K562 (cell line): ENCODE measurements around the gene PIK3R1. TPM values are rescaled to one million over a fixed set of nuclear protein-coding genes. Genes with fewer than 3 reads are reported as not detected.

Source experiments
- ATF7 ChIP-seq: fragments of 450-650 bp; IDR thresholded peaks from 2 replicates; pipeline ENCODE4 v1.7.1; 2014; ENCODE audit warnings: mild to moderate bottlenecking, moderate library complexity
- BCLAF1 ChIP-seq, 2 experiments: fragments of 450-650 bp in 1 of 2; IDR thresholded peaks; 2 replicates each; pipeline ENCODE4 v1.6.1; 2011 to 2017; ENCODE audit warnings: low read depth in 2 of 2, antibody characterized with exemption in 1 of 2, borderline replicate concordance in 1 of 2, low read length in 1 of 2, mild to moderate bottlenecking in 1 of 2, mixed read lengths in 1 of 2; ENCODE audit not compliant: control insufficient read depth in 1 of 2
- BRF2 ChIP-seq: IDR thresholded peaks from 3 replicates; pipeline ENCODE4 v1.6.1; 2011; ENCODE audit warnings: borderline replicate concordance, mild to moderate bottlenecking; ENCODE audit not compliant: insufficient read length, insufficient read depth
- C11orf30 ChIP-seq: fragments of 450-650 bp; IDR thresholded peaks from 2 replicates; pipeline ENCODE4 v1.6.1; 2016; ENCODE audit warnings: low read depth, mild to moderate bottlenecking
- CREB5 ChIP-seq: fragments of 250-450 bp; sonication (Bioruptor Pico); IDR thresholded peaks from 2 replicates; pipeline ENCODE4 v1.5.0; 2020; ENCODE audit warnings: mild to moderate bottlenecking
- MAFF ChIP-seq: IDR thresholded peaks from 2 replicates; pipeline ENCODE4 v1.6.1; 2012; ENCODE audit warnings: low read length, improper control_type of control experiment
- MAFK ChIP-seq: IDR thresholded peaks from 2 replicates; pipeline ENCODE4 v1.6.1; 2011; ENCODE audit warnings: low read length, improper control_type of control experiment
- MCM3 ChIP-seq: fragments of 450-650 bp; IDR thresholded peaks from 2 replicates; pipeline ENCODE4 v1.6.1; 2016
- MTF1 ChIP-seq: fragments of 250-450 bp; sonication (Bioruptor Pico); IDR thresholded peaks from 2 replicates; pipeline ENCODE4 v1.9.0; 2021; ENCODE audit warnings: moderate library complexity, mild to moderate bottlenecking, inconsistent platforms, borderline replicate concordance
- MYBL2 ChIP-seq, 2 experiments: fragments of 450-650 bp in 1 of 2; sonication (generic) in 1 of 2; formaldehyde crosslinking in 1 of 2; IDR thresholded peaks; 2 replicates each; pipeline versions ENCODE4 v1.6.1 to v1.8.1; 2017 to 2022; ENCODE audit warnings: borderline replicate concordance in 1 of 2, inconsistent platforms in 1 of 2, low read depth in 1 of 2, mild to moderate bottlenecking in 1 of 2, missing genetic modification reagents in 1 of 2, moderate library complexity in 1 of 2
- NFIX ChIP-seq: fragments of 250-450 bp; sonication (Bioruptor Pico); IDR thresholded peaks from 2 replicates; pipeline ENCODE4 v1.4.0; 2020; ENCODE audit warnings: low read depth, mild to moderate bottlenecking, moderate library complexity
- PCBP2 ChIP-seq: fragments of 200-400 bp; formaldehyde crosslinking; IDR thresholded peaks from 2 replicates; pipeline ENCODE4 v1.6.1; 2018; ENCODE audit warnings: low read length, low read depth, mild to moderate bottlenecking, moderate library complexity; ENCODE audit not compliant: poor library complexity, severe bottlenecking
- PTBP1 ChIP-seq: fragments of 200-400 bp; formaldehyde crosslinking; IDR thresholded peaks from 2 replicates; pipeline ENCODE4 v1.6.1; 2017; ENCODE audit warnings: low read depth, low read length
- RBM39 ChIP-seq: fragments of 200-400 bp; formaldehyde crosslinking; optimal IDR thresholded peaks from 2 replicates; pipeline ENCODE3; 2018; ENCODE audit warnings: low read depth, low read length
- RFX5 ChIP-seq: IDR thresholded peaks from 2 replicates; pipeline ENCODE4 v1.6.1; 2011; ENCODE audit warnings: low read depth, mild to moderate bottlenecking, improper control_type of control experiment, low read length
- SRSF9 ChIP-seq: fragments of 200-400 bp; formaldehyde crosslinking; IDR thresholded peaks from 2 replicates; pipeline ENCODE4 v1.6.1; 2017; ENCODE audit warnings: low read depth, low read length, borderline replicate concordance
- THRAP3 ChIP-seq: fragments of 450-650 bp; IDR thresholded peaks from 2 replicates; pipeline ENCODE4 v1.6.1; 2016; ENCODE audit warnings: mild to moderate bottlenecking, inconsistent platforms, borderline replicate concordance
- WHSC1 ChIP-seq: IDR thresholded peaks from one replicate; pipeline ENCODE4 v1.6.1; 2012; ENCODE audit warnings: low read length, control low read depth, inconsistent platforms
- ZC3H11A ChIP-seq: IDR thresholded peaks from 2 replicates; pipeline ENCODE4 v1.6.1; 2012; ENCODE audit warnings: low read depth, low read length, improper control_type of control experiment
- ZFP36 ChIP-seq: fragments of 150-350 bp; IDR thresholded peaks from 2 replicates; pipeline ENCODE4 v1.6.1; 2018; ENCODE audit warnings: low read length, low read depth; ENCODE audit not compliant: partially characterized antibody
- ZNF140 ChIP-seq: fragments of 250-450 bp; sonication (Bioruptor Pico); IDR thresholded peaks from 2 replicates; pipeline ENCODE4 v1.8.0; 2021; ENCODE audit warnings: moderate library complexity, mild to moderate bottlenecking, inconsistent platforms
- ZNF224 ChIP-seq: sonication (generic); formaldehyde crosslinking; IDR thresholded peaks from 2 replicates; pipeline ENCODE4 v1.8.0; 2022; ENCODE audit warnings: mild to moderate bottlenecking, missing genetic modification reagents
- ZNF695 ChIP-seq: fragments of 450-650 bp; formaldehyde crosslinking; IDR thresholded peaks from 2 replicates; pipeline ENCODE4 v1.4.0; 2020; ENCODE audit warnings: mild to moderate bottlenecking, moderate library complexity
- ZNF778 ChIP-seq: fragments of 450-650 bp; formaldehyde crosslinking; IDR thresholded peaks from 2 replicates; pipeline ENCODE4 v1.4.0; 2020; ENCODE audit warnings: mild to moderate bottlenecking, moderate library complexity
- polyA plus RNA-seq, 8 experiments: library from polyadenylated mRNA; depleted of rRNA in 4 of 8; stranded (reverse) in 5 of 8; unstranded in 3 of 8; fragments of >200 nt; fragmentation: Nextera tagmentation in 2 of 8; fragmentation: Illumina TruSeq in 1 of 8; extraction: Ambion mirVana in 2 of 8; extraction: Trizol in 1 of 8; gene quantifications; 2 replicates each; pipeline versions ENCODE4 v1.2.1 to v1.2.3, GENCODE V29; 2011 to 2014; ENCODE audit warnings: inconsistent platforms in 1 of 8, missing spikeins in 1 of 8
- total RNA-seq, 7 experiments: library from RNA; depleted of rRNA in 6 of 7; stranded (reverse); fragments of >200 nt in 6 of 7; fragmentation: Illumina TruSeq in 2 of 7; extraction: Trizol in 2 of 7; gene quantifications; 2 replicates each; pipeline versions ENCODE4 v1.2.1 to v1.2.3, GENCODE V29; 2011 to 2021; ENCODE audit warnings: low replicate concordance in 1 of 7

Gene PIK3R1
- total and polyA plus RNA-seq, 9 of the 15 experiments (the other 6 are each of a cell fraction or from before 2014, with no cell fraction given) = 1.1 to 9.7 (median 4.8) TPM

- TF ChIP-seq ZNF695 (CRISPR knock-in tag) = no peak
- no peak for TF ChIP-seq NFIX (CRISPR knock-in tag)
- TF ChIP-seq THRAP3 = no peak
- TF ChIP-seq BRF2 = no peak
- peak; percentile 73 for TF ChIP-seq MAFF
- no peak for TF ChIP-seq MTF1 (CRISPR knock-in tag)
- TF ChIP-seq ZNF778 (CRISPR knock-in tag) = no peak
- TF ChIP-seq C11orf30 = peak; percentile 66
- TF ChIP-seq RBM39 = no peak
- no peak for TF ChIP-seq ZC3H11A
- peak; percentile 60 for TF ChIP-seq MAFK
- TF ChIP-seq PCBP2 = no peak
- no peak for TF ChIP-seq SRSF9
- no peak for TF ChIP-seq ZNF224 (CRISPR knock-in tag)
- no peak for TF ChIP-seq ATF7
- no peak for TF ChIP-seq PTBP1
- no peak for TF ChIP-seq ZFP36
- no peak for TF ChIP-seq CREB5
- no peak for TF ChIP-seq RFX5
- TF ChIP-seq BCLAF1 (IDR thresholded peaks at IDR 0.05; ENCODE audit: borderline replicate concordance in 1 of 2, control insufficient read depth in 1 of 2, low read depth in 2 of 2, low read length in 1 of 2) = no peak
- TF ChIP-seq MCM3 = no peak
- TF ChIP-seq ZNF140 (CRISPR knock-in tag) = no peak
- TF ChIP-seq MYBL2 (IDR thresholded peaks at IDR 0.05; ENCODE audit: low read depth) = no peak
- no peak for TF ChIP-seq MYBL2 (CRISPR knock-in tag; IDR thresholded peaks at IDR 0.05; ENCODE audit: borderline replicate concordance)
- TF ChIP-seq WHSC1 = no peak
Measured at GRCh38 chr5:68193481-68194036, 22.0 kb upstream of the PIK3R1 start (continued).
